ENCODE measurements around the gene THY1.
"Not testable (repeated sequence)": the region's sequence is repeated elsewhere in the genome, so short reads cannot be mapped to it uniquely, and the experiment has no call there.

Gene THY1

DNA sequence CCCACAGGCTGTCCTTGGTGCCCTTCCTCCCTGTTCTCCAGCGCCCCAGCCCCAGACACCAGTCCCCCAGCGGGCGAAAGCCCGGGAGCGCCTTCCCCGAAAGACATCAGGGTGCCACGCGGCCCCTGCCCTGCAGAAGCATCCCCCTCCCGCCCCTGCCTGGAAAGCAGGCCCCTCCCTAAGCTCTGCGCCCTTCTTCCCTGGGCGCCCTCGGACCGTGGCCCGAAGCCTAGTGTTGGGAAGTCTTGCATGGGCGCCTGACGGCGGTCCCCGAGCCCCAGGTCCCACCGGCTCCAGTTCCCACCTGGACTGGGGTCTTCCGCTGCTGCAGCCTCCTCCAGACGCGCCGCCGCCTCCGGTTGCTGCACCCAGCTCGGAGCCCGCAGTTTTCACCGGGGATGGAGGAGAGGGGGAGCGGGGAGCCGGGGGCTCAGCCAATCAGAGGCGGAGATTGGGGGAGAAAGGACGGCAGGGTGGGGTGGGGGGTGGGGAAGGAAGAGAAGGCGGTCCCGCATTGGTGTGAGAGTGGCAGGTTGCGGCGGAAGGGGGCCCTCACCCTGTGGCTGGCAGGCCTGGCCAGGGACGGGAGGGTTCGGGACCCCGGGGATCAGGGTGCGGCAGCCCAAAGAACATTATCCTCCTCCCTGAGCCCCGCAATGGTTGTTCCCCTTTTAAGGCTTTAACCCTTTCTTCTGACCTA, at the start of gene THY1:
Gene THY1, minus strand, starts transcription at position 364 of the 700 bp plus-strand sequence. CDS start 2,267 bp downstream, outside the sequence.
- in situ Hi-C loops (cut with MboI; ENCODE audit: low sequenced_read_pairs) = no loop called here

DNA sequence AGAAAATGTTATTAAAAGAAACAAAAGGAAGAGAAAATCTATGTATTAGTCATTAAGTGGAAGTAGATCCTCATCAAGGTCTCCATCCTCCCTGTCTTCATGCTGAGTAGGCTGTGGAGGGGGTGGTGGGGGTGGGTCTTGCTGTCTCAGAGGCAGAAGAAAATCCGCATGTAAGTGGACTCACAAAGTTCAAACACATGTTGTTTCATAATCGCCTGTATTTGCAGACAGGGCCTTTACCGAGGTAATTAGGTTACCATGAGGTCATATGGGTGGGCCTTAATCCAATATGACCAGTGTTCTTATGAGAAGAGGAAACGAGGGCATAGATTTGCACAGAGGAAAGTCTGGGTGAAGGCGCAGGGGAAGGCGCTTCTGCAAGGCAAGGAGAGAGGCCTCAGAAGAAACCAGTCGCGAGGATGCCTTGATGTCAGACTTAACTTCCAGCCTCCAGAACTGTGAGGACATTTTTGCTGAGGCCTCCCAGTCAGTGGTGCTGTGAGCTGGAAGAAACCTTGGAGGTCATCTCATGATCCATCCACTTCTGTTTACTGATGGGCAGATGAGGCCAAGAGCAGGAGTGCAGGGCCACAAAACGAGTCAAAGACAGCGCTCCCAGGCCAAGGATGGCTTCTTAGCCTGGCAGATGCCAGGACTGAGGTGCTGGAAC, 49.3 kb upstream of the THY1 start:
- in situ Hi-C loops (cut with MboI; ENCODE audit: low sequenced_read_pairs) = no loop called here

- in situ Hi-C loops (cut with MboI; ENCODE audit: low sequenced_read_pairs) = no loop called here
These were observed 48.4 kb upstream of the THY1 start for GRCh38 chr11:119471329-119471728.

- in situ Hi-C loops (cut with MboI; ENCODE audit: low sequenced_read_pairs) = no loop called here
These were observed 47.6 kb upstream of the THY1 start for GRCh38 chr11:119470317-119471291.

DNA sequence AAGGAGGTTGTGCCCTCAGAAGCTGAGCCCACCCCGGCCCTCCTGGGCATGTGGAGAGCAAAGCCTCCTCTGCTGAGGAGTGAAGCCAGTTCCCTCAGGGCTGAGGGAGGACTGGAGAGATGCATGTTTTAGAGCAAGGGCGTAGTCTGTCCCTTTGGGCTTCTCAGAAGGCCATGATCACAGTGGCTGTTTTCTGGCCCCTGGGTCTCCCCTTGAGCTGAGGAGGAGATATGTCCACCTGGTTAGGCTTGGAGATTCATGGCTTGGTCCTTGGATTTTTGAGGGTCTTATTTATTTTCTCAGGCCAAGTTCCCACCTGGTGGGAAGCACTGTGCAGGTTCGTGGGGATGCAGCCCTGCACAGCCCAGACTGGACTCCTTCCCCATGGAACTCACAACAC, 46.5 kb upstream of the THY1 start:
- in situ Hi-C loops (cut with MboI; ENCODE audit: low sequenced_read_pairs) = no loop called here

DNA sequence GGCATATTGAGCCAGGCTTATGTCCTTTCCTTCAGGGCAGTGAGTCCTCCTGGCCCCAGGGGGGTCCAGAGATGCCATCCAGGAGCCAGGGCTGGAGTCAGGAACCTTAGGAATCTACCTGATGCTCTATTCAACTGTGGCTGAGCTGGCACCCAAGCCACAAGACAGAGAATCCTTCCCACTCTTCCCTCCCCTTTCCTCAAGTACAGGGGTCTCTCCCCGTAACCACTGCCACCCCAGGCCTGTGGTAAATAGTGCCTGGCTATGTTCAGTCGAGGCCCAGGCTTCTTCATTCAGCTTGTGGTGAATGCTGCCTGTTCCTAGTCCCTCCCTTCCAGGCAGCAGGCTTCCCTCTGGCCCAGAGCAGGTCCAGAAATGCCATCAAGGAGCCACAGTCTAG, 45.5 kb upstream of the THY1 start:
- in situ Hi-C loops (cut with MboI; ENCODE audit: low sequenced_read_pairs) = no loop called here

DNA sequence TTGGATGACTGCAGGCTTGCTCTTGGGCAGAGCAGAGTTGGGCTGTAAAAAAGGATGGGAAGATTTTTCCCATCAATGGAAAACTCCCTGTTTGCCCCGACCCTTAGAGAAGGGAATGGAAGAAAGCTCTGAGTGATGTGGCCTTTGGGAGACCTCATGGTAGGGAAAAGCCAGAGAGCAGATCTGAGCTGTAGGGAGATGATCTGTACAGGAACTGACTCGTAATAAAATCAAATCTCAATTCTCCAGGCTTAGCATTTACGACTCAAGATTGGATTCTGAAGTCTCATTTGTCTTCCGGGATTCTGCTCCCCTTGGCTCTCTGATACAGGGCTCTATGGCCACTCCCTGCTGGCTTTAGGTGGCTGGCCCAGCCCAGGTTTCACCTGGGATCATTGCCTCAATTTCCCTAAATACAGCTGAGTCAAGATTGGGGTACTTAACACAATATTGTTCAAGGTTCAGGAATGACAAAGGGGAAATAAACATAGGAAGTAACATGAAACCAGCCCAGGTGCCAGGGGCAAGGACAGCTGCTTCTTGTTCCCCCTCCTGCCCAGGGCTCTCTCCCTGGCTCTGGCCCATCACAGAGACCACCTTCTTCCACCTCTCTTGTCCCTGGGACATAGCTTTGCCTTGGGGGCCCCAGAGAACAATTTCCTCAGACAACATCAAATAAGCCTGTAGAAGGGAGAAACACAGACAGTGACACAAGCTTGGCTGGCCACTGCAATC, 38.4 kb upstream of the THY1 start:
- in situ Hi-C loops (cut with MboI; ENCODE audit: low sequenced_read_pairs) = no loop called here

GRCh38 chr11:119460582-119460981, 37.6 kb upstream of the THY1 start:
- in situ Hi-C loops (cut with MboI; ENCODE audit: low sequenced_read_pairs) = no loop called here

DNA sequence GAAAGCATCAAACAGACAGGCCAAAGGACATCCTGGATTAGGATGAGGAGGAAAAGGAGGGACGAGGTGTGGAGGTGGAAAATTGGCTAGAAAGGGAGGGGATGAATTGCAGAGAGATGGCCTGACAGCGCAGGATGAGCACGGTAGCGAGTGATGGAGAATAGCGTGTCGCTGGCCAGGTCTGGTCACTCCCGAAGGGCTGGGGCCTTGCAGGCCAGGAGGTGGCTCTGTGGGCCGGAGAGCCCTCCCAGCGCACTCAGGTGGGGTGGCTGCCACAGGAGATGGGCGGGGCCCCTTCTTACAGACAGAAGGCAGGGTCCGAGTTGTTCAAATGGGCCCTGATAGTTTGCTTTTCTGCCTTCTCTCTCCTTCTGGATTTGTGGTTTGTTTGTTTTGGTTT, 37.1 kb upstream of the THY1 start:
- in situ Hi-C loops (cut with MboI; ENCODE audit: low sequenced_read_pairs) = no loop called here

DNA sequence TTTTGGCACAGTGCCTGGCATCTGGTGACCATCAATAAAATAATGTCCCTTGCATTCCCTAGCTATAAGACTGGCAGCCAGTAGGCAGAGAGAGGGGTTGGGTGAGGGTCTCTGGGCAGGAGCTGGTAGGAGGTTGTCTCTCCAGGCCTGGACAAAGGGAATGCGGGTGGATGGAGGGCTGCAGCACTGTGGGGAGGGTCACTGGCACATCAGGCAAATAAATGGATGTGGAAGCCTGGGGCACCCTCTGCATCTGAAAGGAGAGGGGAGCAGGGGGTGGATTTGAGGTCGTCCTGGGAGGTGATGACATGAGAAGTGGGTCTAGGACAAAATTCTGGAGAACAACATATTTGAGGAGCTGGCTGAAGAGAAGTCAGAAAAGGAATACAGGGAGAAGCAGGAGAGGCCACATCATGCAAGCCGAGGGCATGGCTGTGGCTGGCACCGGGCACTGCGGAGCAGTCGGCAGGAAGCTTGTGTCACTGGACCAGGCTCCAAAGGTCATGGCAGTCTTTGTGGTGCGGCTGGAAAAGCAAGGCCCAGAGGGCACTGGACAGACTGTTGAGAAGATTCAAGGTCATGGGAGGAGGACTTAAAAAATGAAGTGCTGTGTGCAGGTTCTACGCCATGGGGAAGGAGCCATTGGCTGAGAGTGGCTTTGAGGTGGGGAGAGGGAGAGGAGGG, 36.5 kb upstream of the THY1 start:
- in situ Hi-C loops (cut with MboI; ENCODE audit: low sequenced_read_pairs) = no loop called here

DNA sequence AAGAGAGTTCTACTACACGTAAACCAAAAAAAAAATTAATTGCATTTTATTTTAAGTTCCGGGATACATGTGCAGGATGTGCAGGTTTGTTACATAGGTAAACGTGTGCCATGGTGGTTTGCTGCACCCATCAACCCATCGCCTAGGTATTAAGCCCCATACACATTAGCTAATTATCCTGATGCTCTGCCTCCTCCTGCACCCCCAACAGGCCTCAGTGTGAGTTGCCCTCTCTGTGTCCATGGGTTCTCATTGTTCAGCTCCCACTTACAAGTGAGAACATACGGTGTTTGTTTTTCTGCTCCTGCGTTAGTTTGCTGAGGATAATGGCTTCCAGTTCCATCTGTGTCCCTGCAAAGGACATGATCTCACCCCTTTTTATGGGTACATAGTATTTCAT, 32.7 kb upstream of the THY1 start:
- in situ Hi-C loops (cut with MboI; ENCODE audit: low sequenced_read_pairs) = not testable (repeated sequence)

- in situ Hi-C loops (cut with MboI; ENCODE audit: low sequenced_read_pairs) = not testable (repeated sequence)
These were observed 32.3 kb upstream of the THY1 start for GRCh38 chr11:119455241-119455640.

DNA sequence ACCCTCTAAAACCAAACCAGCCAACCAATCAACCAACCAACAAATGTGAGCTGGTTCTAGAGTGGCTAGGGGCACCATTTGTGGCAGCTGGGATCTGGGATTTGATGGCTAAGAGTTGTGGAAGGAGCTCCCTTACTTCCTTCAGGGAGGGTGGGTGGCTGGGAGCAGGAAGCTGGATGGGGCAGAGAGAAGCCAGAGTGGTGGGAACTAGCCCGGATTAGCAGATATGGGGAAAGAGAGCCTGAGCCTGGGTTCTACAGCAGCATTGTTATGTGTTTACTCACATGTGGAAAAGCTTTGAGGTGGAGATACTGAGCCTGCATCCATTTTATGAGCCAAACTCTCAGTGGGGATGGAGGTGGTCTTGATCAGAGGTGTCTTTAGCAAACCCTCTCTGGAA, 30.9 kb upstream of the THY1 start:
- in situ Hi-C loops (cut with MboI; ENCODE audit: low sequenced_read_pairs) = no loop called here

DNA sequence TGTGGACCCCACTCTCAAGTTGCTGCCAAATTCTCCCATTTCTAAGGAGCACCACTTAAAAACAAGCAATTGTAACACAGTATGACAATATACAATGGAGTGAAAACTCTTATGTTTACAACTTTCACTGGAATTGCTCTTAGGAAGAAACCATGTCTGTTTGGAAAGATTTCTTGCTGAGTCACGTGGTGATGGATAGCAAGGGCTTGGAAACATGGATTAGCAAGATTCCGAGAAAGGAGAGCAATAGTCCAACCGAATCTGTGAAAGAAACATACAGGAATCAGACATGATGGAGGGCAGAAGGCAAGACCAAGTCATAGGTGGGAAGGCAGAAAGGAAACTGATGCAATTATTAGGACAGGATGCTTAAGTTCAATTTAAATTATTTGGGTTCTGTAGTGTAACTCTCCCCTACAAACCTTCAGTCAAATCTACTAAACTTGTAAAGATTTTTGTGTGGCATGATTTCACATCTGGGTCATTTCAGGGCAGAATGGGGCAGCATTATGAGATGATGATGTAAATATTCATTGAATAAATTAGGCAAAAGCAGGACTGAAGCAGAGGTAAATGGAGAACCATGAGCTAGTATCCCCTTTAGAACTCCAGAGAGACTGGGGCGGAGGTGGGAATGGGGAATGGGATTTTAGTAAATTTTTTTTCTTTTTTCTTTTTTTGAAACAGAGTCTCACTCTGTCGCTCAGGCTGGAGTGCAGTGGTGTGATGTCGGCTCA, 27.8 kb upstream of the THY1 start:
- in situ Hi-C loops (cut with MboI; ENCODE audit: low sequenced_read_pairs) = no loop called here

DNA sequence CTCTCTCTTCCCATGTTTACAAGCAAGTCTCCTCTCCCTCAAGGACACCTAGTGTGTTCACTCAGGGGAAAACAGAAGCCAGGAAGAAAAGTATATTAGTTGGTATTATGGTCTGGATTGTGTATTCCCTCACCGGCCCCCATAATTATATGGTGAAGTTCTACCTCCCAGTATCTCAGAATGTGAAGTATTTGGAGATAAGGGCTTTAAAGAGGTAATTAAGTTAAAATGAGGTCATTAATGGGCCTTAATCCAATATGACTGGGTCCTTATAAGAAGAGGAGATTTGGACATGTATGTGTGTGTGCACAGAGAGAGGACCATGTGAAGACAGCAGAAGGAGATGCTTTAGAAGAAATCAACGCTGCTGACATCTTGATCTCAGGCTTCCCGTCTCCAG, 26.5 kb upstream of the THY1 start:
- in situ Hi-C loops (cut with MboI; ENCODE audit: low sequenced_read_pairs) = no loop called here

DNA sequence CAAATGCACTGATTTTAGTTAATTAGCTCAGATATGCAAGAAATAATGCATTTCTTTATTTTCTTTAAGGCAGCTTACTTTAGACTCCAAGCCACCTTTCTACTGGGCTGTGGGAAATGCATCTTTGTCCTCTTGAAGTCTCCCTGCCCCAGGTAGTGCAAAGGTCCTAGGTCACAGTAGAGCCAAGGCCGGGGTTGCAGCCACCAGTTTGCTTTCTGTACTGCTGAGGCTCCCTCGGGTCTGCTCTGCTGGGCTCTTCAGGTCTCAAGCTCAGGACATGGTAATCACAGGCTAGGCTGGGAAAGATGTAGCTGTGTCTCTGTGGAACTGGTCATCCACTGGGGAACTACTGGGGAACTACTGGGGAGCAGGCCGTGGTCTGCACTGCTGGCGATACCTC, 25.4 kb upstream of the THY1 start:
- in situ Hi-C loops (cut with MboI; ENCODE audit: low sequenced_read_pairs) = no loop called here

GRCh38 chr11:119447664-119448242, 24.8 kb upstream of the THY1 start:
- in situ Hi-C loops (cut with MboI; ENCODE audit: low sequenced_read_pairs) = no loop called here

- in situ Hi-C loops (cut with MboI; ENCODE audit: low sequenced_read_pairs) = no loop called here
These were observed 24.1 kb upstream of the THY1 start for GRCh38 chr11:119446871-119447663.
